GM08714 (cell line): ENCODE results near the gene MCM8.
A peak's percentile ranks its signal among the peaks of the same experiment; 100 is the strongest.
"Not testable (repeated sequence)": the region's sequence is repeated elsewhere in the genome, so short reads cannot be mapped to it uniquely, and the experiment has no call there.

ENCODE experiments used
- H3K4me3 ChIP-seq: fragments of 200-500 bp; sonication (Bioruptor generic); 2 replicates; pipeline ENCODE4 v1.5.1; 2014; ENCODE audit warnings: mild to moderate bottlenecking, low read length, inconsistent platforms
- ZNF274 ChIP-seq: IDR thresholded peaks from 2 replicates; pipeline ENCODE4 v1.6.1; 2012; ENCODE audit warnings: mild to moderate bottlenecking, low read depth, low read length

Gene MCM8

GRCh38 chr20:6006603-6006949, 56.1 kb downstream of the MCM8 start:
- peak overlapping the region; percentile 86 for H3K4me3 ChIP-seq
- TF ChIP-seq ZNF274 = no peak

GRCh38 chr20:6007094-6007528, 56.7 kb downstream of the MCM8 start:
- H3K4me3 ChIP-seq = peak overlapping the region; percentile 86
- TF ChIP-seq ZNF274 = no peak

- TF ChIP-seq ZNF274 = no peak
Observed at GRCh38 chr20:6007529-6008103, 57.2 kb downstream of the MCM8 start.

GRCh38 chr20:6008254-6008653, 57.8 kb downstream of the MCM8 start:
- peak overlapping the region; percentile 36 for H3K4me3 ChIP-seq
- TF ChIP-seq ZNF274 = no peak

More at GRCh38 chr20:6007529-6008103, 57.2 kb downstream of the MCM8 start:
- H3K4me3 ChIP-seq = peak overlapping the region; percentile 86; the same call in 1 of the 2 replicates

- H3K4me3 ChIP-seq = no peak overlapping the region
- TF ChIP-seq ZNF274 = no peak
Observed at GRCh38 chr20:6012179-6012578, 61.7 kb downstream of the MCM8 start.

- H3K4me3 ChIP-seq = no peak overlapping the region
- no peak for TF ChIP-seq ZNF274
Observed at GRCh38 chr20:6014017-6014416, 63.6 kb downstream of the MCM8 start.

GRCh38 chr20:6014957-6015356, 64.5 kb downstream of the MCM8 start:
- no peak overlapping the region for H3K4me3 ChIP-seq
- TF ChIP-seq ZNF274 = no peak

- H3K4me3 ChIP-seq = no peak overlapping the region
- no peak for TF ChIP-seq ZNF274
Observed at GRCh38 chr20:6017467-6017866, 67.0 kb downstream of the MCM8 start.

GRCh38 chr20:6017880-6018279, 67.4 kb downstream of the MCM8 start:
- H3K4me3 ChIP-seq = no peak overlapping the region
- no peak for TF ChIP-seq ZNF274

- no peak for TF ChIP-seq ZNF274
- no peak overlapping the region for H3K4me3 ChIP-seq
Observed at GRCh38 chr20:6024768-6025167, 74.3 kb downstream of the MCM8 start.

GRCh38 chr20:6026051-6026450, 75.6 kb downstream of the MCM8 start:
- no peak overlapping the region for H3K4me3 ChIP-seq

GRCh38 chr20:6028818-6029217, 78.4 kb downstream of the MCM8 start:
- H3K4me3 ChIP-seq = no peak overlapping the region
- no peak for TF ChIP-seq ZNF274

More at GRCh38 chr20:6026051-6026450, 75.6 kb downstream of the MCM8 start:
- no peak for TF ChIP-seq ZNF274

GRCh38 chr20:6029538-6029937, 79.1 kb downstream of the MCM8 start:
- no peak overlapping the region for H3K4me3 ChIP-seq
- no peak for TF ChIP-seq ZNF274

- no peak for TF ChIP-seq ZNF274
- H3K4me3 ChIP-seq = no peak overlapping the region
Observed at GRCh38 chr20:6030453-6031080, 80.1 kb downstream of the MCM8 start.

- not testable (repeated sequence) for H3K4me3 ChIP-seq
Observed at GRCh38 chr20:6032907-6033306, 82.5 kb downstream of the MCM8 start.
